Panc1 (cell line): ENCODE measurements around the gene RPL35. TPM values are rescaled to one million over a fixed set of nuclear protein-coding genes. Genes with fewer than 3 reads are reported as not detected.

Experiments used
- ATAC-seq: fragments of 200-7000 bp; cut with Tn5 transposase; 2 replicates; pipeline ENCODE4 v1.9.1; 2020; ENCODE audit warnings: mild to moderate bottlenecking, moderate library complexity
- BruUV-seq: library from RNA; stranded (reverse); fragments of 400-500 nt; replicated peaks from 2 replicates; lab custom pipeline; 2021; lab: Mats Ljungman, UMichigan
- CTCF ChIA-PET: fragments of 300-600 bp; sonication (Branson Sonifier 250); formaldehyde crosslinking; loops from one replicate; lab custom pipeline; 2022; ENCODE audit warnings: antibody characterized with exemption; lab: Charles Lee
- POLR2A ChIA-PET: fragments of 300-600 bp; sonication (Branson Sonifier 250); formaldehyde crosslinking; loops from one replicate; lab custom pipeline; 2022; ENCODE audit warnings: antibody characterized with exemption; lab: Charles Lee
- DNase-seq: peaks from one replicate; pipeline ENCODE4 v3.0.0-alpha.2; 2010; ENCODE audit warnings: low read depth, low spot score
- H3K27ac ChIP-seq: 2 replicates; pipeline ENCODE4 v1.5.1; 2011; ENCODE audit warnings: mild to moderate bottlenecking, low read length, inconsistent platforms
- H3K27me3 ChIP-seq: fragments of 200-500 bp; sonication (Bioruptor generic); 2 replicates; pipeline ENCODE4 v1.6.0; 2014; ENCODE audit warnings: low read length, inconsistent platforms; ENCODE audit not compliant: control insufficient read depth, insufficient read depth
- H3K36me3 ChIP-seq: fragments of 200-500 bp; sonication (Bioruptor generic); 2 replicates; pipeline ENCODE4 v1.5.1; 2014; ENCODE audit warnings: inconsistent platforms, mild to moderate bottlenecking, low read length, moderate library complexity; ENCODE audit not compliant: control insufficient read depth, insufficient read depth
- H3K4me1 ChIP-seq: 2 replicates; pipeline ENCODE4 v1.5.1; 2011; ENCODE audit warnings: inconsistent platforms, mild to moderate bottlenecking, low read length, moderate library complexity; ENCODE audit not compliant: control insufficient read depth, insufficient read depth
- H3K4me3 ChIP-seq, 2 experiments: 2 replicates each; pipeline ENCODE4 v1.5.1; 2011 to 2012; ENCODE audit warnings: low read depth in 2 of 2, low read length in 2 of 2, mild to moderate bottlenecking in 2 of 2, inconsistent platforms in 1 of 2, moderate library complexity in 1 of 2
- H3K9me3 ChIP-seq: fragments of 200-500 bp; sonication (Bioruptor generic); 2 replicates; pipeline ENCODE4 v1.5.1; 2014; ENCODE audit warnings: low read depth, mild to moderate bottlenecking, inconsistent platforms, low read length, moderate library complexity; ENCODE audit not compliant: control insufficient read depth, insufficient read depth
- POLR2AphosphoS5 ChIP-seq: IDR thresholded peaks from 2 replicates; pipeline ENCODE4 v1.6.1; 2012; ENCODE audit warnings: mild to moderate bottlenecking, low read depth, low read length, moderate library complexity
- REST ChIP-seq, 2 experiments: IDR thresholded peaks; 2 replicates each; pipeline ENCODE4 v1.6.1; 2011 to 2012; ENCODE audit warnings: low read depth in 2 of 2, control low read depth in 1 of 2, low read length in 1 of 2, mild to moderate bottlenecking in 1 of 2, moderate library complexity in 1 of 2; ENCODE audit not compliant: insufficient read depth in 1 of 2
- SIN3A ChIP-seq: IDR thresholded peaks from 2 replicates; pipeline ENCODE4 v1.6.1; 2012; ENCODE audit warnings: low read depth, mild to moderate bottlenecking, low read length, moderate library complexity, borderline replicate concordance; ENCODE audit not compliant: insufficient read depth
- TCF7L2 ChIP-seq: IDR thresholded peaks from 2 replicates; pipeline ENCODE4 v1.6.1; 2011; ENCODE audit warnings: mild to moderate bottlenecking, low read depth, low read length, inconsistent platforms
- in situ Hi-C: cut with HindIII; loops from 2 replicates; pipeline ENCODE4 v1.10.0; 2016; ENCODE audit warnings: low sequenced_read_pairs, low pct_unique_long_range_greater_than_20kb
- intact Hi-C: fragments of 100-400 bp; cut with micrococcal nuclease; formaldehyde crosslinking; loops from one replicate; pipeline ENCODE4 v1.10.0; 2022; ENCODE audit not compliant: unreplicated experiment
- total RNA-seq: library from RNA; stranded (reverse); gene quantifications from one replicate; pipeline ENCODE4 v1.2.1, GENCODE V29; 2021; ENCODE audit not compliant: unreplicated experiment
- TF ChIP-seq, protein P1 (sequence below): fragments of 450-650 bp; IDR thresholded peaks from 2 replicates; pipeline ENCODE4 v1.5.1; 2017; ENCODE audit warnings: mild to moderate bottlenecking

RPL35 gene
- total RNA-seq, 1 experiment from 2014 or later = 758 TPM

DNA sequence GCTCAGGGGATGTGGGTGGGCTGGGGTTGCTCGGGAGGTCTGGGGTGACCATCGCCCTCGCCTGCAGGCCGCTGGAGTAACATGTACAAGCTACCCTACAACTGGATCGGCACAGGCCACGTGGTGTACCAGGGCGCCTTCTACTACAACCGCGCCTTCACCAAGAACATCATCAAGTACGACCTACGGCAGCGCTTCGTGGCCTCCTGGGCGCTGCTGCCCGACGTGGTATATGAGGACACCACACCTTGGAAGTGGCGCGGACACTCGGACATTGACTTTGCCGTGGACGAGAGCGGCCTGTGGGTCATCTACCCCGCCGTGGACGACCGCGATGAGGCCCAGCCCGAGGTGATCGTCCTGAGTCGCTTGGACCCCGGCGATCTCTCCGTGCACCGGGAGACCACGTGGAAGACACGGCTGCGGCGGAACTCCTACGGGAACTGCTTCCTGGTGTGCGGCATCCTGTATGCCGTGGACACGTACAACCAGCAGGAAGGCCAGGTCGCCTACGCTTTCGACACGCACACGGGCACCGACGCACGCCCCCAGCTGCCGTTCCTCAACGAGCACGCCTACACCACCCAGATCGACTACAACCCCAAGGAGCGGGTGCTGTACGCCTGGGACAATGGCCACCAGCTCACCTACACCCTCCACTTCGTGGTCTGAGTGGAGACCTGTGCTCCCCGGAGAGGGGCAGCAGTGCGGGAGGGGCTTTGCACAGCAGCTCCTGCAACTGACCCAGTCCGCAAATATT lies 51.8 kb downstream of the RPL35 start:
- Histone ChIP-seq H3K4me3 (no peak overlapping the region), H3K27ac (no peak overlapping the region)

DNA sequence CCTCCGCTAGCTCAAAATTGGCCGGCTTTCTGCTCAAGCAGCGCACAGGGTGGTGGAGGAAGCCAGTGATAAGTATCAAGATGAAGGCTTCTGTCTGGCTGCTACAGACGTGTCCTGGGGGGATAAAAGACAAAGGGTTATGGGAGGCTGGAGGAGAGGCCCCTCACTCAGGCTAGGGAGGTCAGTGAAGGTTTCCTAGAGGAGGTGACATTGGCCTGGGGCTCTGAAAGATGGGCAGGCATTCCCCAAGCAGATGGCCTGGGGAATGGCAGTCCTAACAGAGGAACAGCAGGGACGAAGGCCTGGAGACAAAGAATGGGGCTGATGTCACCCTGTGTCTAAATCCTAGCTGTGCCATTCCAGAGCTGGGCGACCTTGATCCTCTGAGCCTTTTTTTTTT lies 52.5 kb downstream of the RPL35 start:
- DNase-seq = no peak
- peaks cover 7% of the 10 kb centered on the region for H3K4me1 ChIP-seq
- H3K36me3 ChIP-seq = no peaks in the 10 kb centered on the region; the same call in 1 of the 2 replicates
- in situ Hi-C loops (no loop called here), intact Hi-C loops (no loop called here)
- H3K4me3 ChIP-seq = no peak overlapping the region
- no peaks in the 10 kb centered on the region for H3K27me3 ChIP-seq
- no peak overlapping the region for H3K27ac ChIP-seq
- TF ChIP-seq POLR2AphosphoS5 = no peak
- TF ChIP-seq REST (IDR thresholded peaks at IDR 0.05; ENCODE audit: insufficient read depth in 1 of 2, low read depth in 2 of 2, low read length in 1 of 2) = no peak
- no peak for TF ChIP-seq TCF7L2
- TF ChIP-seq, protein P1, sequence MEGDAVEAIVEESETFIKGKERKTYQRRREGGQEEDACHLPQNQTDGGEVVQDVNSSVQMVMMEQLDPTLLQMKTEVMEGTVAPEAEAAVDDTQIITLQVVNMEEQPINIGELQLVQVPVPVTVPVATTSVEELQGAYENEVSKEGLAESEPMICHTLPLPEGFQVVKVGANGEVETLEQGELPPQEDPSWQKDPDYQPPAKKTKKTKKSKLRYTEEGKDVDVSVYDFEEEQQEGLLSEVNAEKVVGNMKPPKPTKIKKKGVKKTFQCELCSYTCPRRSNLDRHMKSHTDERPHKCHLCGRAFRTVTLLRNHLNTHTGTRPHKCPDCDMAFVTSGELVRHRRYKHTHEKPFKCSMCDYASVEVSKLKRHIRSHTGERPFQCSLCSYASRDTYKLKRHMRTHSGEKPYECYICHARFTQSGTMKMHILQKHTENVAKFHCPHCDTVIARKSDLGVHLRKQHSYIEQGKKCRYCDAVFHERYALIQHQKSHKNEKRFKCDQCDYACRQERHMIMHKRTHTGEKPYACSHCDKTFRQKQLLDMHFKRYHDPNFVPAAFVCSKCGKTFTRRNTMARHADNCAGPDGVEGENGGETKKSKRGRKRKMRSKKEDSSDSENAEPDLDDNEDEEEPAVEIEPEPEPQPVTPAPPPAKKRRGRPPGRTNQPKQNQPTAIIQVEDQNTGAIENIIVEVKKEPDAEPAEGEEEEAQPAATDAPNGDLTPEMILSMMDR = no peak
- no peak for TF ChIP-seq SIN3A
- ChIA-PET POLR2A (interaction anchor here (0.6 kb wide), 1 partner anchor 396 kb away, joined by 3 read pairs; no protein-coding TSS in a partner anchor), CTCF (interaction anchor here (0.6 to 0.8 kb wide), 2 partner anchors 33 to 35 kb away, joined by 4 to 10 read pairs; no protein-coding TSS in a partner anchor)
- ATAC-seq = no peak
- H3K9me3 ChIP-seq = no peaks in the 10 kb centered on the region
- no TSS peak for BruUV-seq

More for the DNA sequence above, 51.8 kb downstream of the RPL35 start:
- ATAC-seq (no peak), DNase-seq (no peak)
- ChIA-PET CTCF (no interaction called here), POLR2A (no interaction called here)
- Histone ChIP-seq H3K36me3 (no peaks in the 10 kb centered on the region; the same call in 1 of the 2 replicates), H3K4me1 (peaks cover 7% of the 10 kb centered on the region), H3K9me3 (no peaks in the 10 kb centered on the region), H3K27me3 (no peaks in the 10 kb centered on the region)
- TF ChIP-seq REST (IDR thresholded peaks at IDR 0.05; ENCODE audit: insufficient read depth in 1 of 2, low read depth in 2 of 2, low read length in 1 of 2) = no peak
- no peak for TF ChIP-seq SIN3A
- TF ChIP-seq, protein P1 = no peak
- no peak for TF ChIP-seq POLR2AphosphoS5
- no peak for TF ChIP-seq TCF7L2
- in situ Hi-C loops (no loop called here), intact Hi-C loops (no loop called here)
- no TSS peak for BruUV-seq
